ENCODE results near the gene ZDHHC11.
"Not testable (repeated sequence)": the region's sequence is repeated elsewhere in the genome, so short reads cannot be mapped to it uniquely, and the experiment has no call there.

Gene ZDHHC11

DNA sequence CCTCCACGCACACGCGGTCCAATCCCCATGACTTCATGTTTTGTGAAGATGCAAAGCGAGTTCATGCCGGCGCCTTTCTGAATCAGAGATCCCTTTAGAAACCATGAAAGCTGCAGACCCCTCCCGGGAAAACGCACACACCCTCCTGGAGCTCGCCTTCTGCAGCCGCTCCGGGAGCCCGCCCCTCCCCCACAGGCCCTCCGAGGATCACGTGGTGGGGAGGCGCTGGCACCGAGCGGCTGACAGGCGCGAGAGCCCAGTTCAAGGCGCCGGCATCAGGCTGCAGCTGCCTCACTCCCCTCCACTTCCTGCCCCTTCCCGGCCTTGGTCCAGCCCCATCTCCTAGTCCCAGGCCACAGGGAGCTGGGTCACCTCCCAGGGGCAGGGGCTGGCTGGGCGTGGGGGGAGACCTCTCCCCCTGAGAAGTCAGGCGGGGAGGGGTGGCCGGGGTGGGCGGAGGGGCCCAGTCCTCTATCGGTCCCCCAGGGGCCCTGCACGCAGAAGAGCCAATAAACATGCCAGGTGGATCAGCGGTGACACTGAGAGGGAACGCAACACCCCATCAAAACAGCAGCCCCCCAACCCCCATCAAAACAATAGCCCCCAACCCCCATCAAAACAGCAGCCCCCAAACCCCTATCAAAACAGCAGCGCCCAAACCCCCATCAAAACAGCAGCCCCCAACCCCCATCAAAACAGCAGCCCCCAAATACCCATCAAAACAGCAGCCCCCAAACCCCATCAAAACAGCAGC is 67.6 kb downstream of the ZDHHC11 start:
- in situ Hi-C loops (cut with HindIII; ENCODE audit: low pct_unique_long_range_greater_than_20kb, low sequenced_read_pairs); DNase-seq (ENCODE audit: low read depth in 1 of 2, low spot score in 1 of 2): not testable (repeated sequence)

GRCh38 chr5:782356-782755 is 68.4 kb downstream of the ZDHHC11 start:
- in situ Hi-C loops (cut with HindIII; ENCODE audit: low pct_unique_long_range_greater_than_20kb, low sequenced_read_pairs); DNase-seq (ENCODE audit: low read depth in 1 of 2, low spot score in 1 of 2): not testable (repeated sequence)

DNA sequence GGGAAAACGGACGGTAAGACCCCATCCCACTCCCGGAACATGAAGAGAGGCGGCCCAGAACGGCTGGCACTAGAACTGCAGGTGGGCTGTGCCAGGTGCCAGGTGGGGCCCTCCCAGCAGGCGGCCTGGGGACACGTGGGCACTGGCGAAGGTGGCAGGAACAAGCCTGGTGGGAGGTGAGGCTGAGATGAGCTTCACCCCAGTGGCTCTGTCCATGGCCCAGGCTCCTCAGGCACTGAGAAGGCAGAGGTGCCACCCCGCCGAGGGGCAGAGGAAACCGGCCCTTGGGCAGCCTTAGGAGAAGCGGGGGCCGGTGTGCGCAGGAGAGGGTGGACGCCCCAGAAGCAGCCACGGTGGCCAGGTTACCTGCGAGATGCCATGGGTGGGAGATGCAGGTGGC is 70.2 kb downstream of the ZDHHC11 start:
- in situ Hi-C loops (cut with HindIII; ENCODE audit: low pct_unique_long_range_greater_than_20kb, low sequenced_read_pairs); DNase-seq (ENCODE audit: low read depth in 1 of 2, low spot score in 1 of 2): not testable (repeated sequence)

DNA sequence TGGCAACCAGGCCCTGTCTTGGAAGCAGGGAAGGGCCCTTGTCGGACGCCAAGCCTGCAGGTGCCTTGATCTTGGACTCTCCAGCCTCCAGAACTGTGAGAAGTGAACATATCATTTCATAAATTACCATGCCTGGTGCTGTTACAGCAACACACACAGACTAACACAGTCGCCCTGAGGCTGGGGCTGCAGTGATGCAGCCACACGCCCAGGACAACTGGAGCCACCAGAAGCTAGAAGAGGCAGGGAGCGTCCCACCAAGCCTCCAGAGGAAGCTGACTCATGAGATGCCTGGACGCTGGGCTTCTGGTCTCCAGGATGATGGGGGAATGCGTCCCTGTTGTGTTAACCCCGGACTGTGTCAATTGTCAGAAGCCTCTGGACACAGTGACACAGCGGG is 71.8 kb downstream of the ZDHHC11 start:
- in situ Hi-C loops (cut with HindIII; ENCODE audit: low pct_unique_long_range_greater_than_20kb, low sequenced_read_pairs); DNase-seq (ENCODE audit: low read depth in 1 of 2, low spot score in 1 of 2): not testable (repeated sequence)

DNA sequence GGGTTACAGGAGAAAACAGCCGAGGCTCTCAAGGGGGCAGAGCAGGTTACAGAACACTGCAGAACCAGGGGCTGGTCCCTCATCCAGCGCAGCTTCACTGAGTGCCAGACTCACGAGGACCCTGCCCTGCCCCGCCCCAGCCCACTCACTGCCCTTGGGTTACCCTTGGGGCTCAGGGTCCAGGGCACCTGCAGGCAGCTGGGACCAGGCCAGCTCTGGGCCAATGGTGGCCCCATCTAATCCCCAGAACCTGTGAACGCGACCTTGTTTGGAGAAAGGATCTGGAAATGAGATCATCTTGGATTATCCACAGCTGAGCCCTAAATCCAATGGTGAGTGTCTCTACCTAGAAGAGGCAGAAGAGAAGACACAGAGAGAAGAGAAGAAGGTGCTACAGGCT is 72.4 kb downstream of the ZDHHC11 start:
- in situ Hi-C loops (cut with HindIII; ENCODE audit: low pct_unique_long_range_greater_than_20kb, low sequenced_read_pairs); DNase-seq (ENCODE audit: low read depth in 1 of 2, low spot score in 1 of 2): not testable (repeated sequence)

GRCh38 chr5:777756-778161 is 73.0 kb downstream of the ZDHHC11 start:
- in situ Hi-C loops (cut with HindIII; ENCODE audit: low pct_unique_long_range_greater_than_20kb, low sequenced_read_pairs): no loop called here
- DNase-seq (ENCODE audit: low read depth in 1 of 2, low spot score in 1 of 2): no peak
- TF ChIP-seq JUND (IDR thresholded peaks at IDR 0.05; ENCODE audit: low read depth): no peak

DNA sequence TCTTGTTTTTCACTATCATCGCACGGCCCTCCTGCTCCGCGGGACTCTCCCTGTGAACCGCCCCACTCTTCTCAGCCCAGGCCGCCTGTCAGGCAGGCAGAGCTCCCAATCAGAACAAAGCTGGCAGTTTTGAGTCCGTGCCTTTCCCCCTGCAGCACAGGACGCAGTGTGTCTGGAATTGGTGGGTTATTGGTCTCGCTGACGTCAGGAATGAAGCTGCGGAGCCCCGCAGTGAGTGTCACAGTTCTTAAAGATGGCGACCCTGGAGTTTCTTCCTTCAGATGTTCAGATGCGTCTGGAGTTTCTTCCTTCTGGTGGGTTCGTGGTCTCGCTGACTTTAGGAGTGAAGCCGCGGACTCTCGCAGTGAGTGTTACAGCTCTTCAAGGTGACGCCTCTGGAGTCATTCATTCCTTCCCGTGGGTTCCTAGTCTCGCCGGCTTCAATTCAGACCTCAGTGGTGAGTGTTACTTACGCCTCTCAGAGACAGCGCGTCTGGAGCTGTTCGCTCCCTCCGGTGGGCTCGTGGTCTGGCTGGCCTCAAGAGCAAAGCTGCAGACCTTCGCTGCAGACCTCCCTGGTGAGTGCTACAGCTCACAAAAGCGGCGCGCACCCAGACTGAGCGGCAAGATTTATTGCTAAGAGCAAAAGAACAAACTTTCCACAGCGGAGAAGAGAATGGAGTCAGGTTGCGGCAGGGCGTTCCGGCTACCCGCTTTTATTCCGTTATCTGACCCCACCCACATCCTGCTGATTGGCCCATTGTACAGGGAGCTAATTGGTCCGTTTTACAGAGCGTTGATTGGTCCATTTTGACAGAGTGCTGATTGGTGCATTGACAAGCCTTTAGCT is 73.7 kb downstream of the ZDHHC11 start:
- TF ChIP-seq JUND (IDR thresholded peaks at IDR 0.05; ENCODE audit: low read depth): no peak
- in situ Hi-C loops (cut with HindIII; ENCODE audit: low pct_unique_long_range_greater_than_20kb, low sequenced_read_pairs): no loop called here
- peak; percentile 52 to 53 for DNase-seq (ENCODE audit: low read depth in 1 of 2, low spot score in 1 of 2)

DNA sequence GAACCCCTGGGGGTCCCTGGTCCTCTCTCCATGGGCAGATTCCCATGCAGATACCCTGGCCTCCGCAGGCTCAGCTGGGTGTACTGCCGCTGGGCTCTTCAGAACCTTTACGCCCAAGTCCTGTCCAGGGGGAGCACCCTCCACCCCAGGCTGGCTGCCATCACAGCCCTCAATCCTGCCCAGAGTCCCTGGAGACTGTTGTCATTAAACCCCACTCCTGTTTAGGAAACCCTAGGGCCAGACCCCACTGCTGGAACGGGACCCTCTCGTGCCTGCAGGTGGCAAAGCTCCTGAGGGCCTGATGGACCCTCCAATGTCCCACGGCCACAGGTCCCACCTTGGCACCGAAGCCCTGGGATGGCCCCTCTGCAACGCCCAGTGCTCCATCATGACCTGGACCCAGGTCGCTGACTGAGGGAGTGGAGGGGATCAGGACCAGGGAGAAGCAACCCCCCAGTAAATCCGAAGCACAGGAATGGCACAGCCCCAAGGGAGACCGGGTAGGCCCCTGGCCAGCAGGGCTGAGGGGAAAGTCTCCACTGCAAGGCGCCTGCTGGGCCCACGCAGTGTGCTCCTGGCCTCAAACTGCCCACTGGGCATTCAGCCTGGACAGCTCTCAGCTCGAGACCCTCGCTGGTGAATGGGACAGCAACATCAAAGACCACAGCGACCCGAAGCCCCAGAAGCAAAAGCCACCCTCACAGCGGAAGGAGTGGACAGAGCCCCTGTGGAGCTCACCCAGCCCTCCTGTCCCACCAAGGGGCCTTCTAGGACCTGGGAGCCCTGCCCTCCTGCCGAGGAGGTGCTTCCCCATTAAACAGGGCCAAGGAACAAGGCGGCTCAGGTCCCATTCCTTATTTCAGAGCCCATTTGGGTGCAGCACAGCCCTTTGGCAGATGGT is 74.6 kb downstream of the ZDHHC11 start:
- no peak for TF ChIP-seq JUND (IDR thresholded peaks at IDR 0.05; ENCODE audit: low read depth)
- in situ Hi-C loops (cut with HindIII; ENCODE audit: low pct_unique_long_range_greater_than_20kb, low sequenced_read_pairs): no loop called here
- peak in 1 of 2 experiments; percentile 60 for DNase-seq (ENCODE audit: low read depth in 1 of 2, low spot score in 1 of 2)

- DNase-seq (ENCODE audit: low read depth in 1 of 2, low spot score in 1 of 2); in situ Hi-C loops (cut with HindIII; ENCODE audit: low pct_unique_long_range_greater_than_20kb, low sequenced_read_pairs): not testable (repeated sequence)
These were observed 75.2 kb downstream of the ZDHHC11 start for GRCh38 chr5:775595-775960.

- in situ Hi-C loops (cut with HindIII; ENCODE audit: low pct_unique_long_range_greater_than_20kb, low sequenced_read_pairs): not testable (repeated sequence)
These were observed 75.8 kb downstream of the ZDHHC11 start for GRCh38 chr5:774854-775505.

DNA sequence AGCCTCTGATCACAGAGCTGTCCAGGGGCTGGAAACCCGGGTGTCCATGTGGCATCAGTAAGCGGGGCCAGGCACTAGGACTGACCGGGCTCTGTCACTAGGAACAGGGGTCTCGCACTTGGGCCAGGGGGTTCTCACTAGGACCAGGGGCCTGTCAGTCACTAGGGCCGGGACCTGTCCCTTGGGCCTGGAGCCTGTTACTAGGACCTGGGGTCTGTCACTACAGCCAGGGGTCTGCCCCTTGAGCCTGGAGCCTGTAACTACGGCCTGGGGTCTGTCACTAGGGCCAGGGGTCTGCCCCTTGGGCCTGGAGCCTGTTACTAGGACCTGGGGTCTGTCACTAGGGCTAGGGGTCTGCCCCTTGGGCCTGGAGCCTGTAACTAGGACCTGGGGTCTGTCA is 76.5 kb downstream of the ZDHHC11 start:
- in situ Hi-C loops (cut with HindIII; ENCODE audit: low pct_unique_long_range_greater_than_20kb, low sequenced_read_pairs); DNase-seq (ENCODE audit: low read depth in 1 of 2, low spot score in 1 of 2): not testable (repeated sequence)

More at GRCh38 chr5:774854-775505, 75.8 kb downstream of the ZDHHC11 start:
- DNase-seq (ENCODE audit: low read depth in 1 of 2, low spot score in 1 of 2): peak in 1 of 2 experiments; percentile 58

- in situ Hi-C loops (cut with HindIII; ENCODE audit: low pct_unique_long_range_greater_than_20kb, low sequenced_read_pairs): no loop called here
- no peak for TF ChIP-seq JUND (IDR thresholded peaks at IDR 0.05; ENCODE audit: low read depth)
These were observed 77.1 kb downstream of the ZDHHC11 start for GRCh38 chr5:773517-774264.

DNA sequence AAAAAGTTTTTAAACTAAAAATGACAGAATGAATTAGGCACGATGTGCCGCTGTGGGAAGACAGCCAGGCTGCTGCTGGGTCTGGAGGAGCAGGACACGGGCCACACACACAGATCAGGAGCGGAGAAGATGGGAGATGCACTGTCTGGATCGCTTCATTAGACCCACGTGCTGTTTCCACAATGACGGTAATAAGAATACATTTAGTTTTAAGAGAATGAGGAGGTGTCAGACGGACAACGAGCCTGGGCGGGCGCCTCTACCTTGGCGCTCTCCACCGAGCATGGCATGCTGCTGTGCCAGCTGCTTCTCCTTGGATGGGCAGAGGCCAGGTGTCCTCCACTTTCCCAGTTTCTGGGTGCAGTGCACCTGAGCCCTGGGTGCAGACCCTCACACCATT is 77.9 kb downstream of the ZDHHC11 start:
- DNase-seq (ENCODE audit: low read depth in 1 of 2, low spot score in 1 of 2); in situ Hi-C loops (cut with HindIII; ENCODE audit: low pct_unique_long_range_greater_than_20kb, low sequenced_read_pairs): not testable (repeated sequence)

More at GRCh38 chr5:773517-774264, 77.1 kb downstream of the ZDHHC11 start:
- peak in 1 of 2 experiments; percentile 48 for DNase-seq (ENCODE audit: low read depth in 1 of 2, low spot score in 1 of 2)

GRCh38 chr5:772547-772890 is 78.3 kb downstream of the ZDHHC11 start:
- DNase-seq (ENCODE audit: low read depth in 1 of 2, low spot score in 1 of 2); in situ Hi-C loops (cut with HindIII; ENCODE audit: low pct_unique_long_range_greater_than_20kb, low sequenced_read_pairs): not testable (repeated sequence)

DNA sequence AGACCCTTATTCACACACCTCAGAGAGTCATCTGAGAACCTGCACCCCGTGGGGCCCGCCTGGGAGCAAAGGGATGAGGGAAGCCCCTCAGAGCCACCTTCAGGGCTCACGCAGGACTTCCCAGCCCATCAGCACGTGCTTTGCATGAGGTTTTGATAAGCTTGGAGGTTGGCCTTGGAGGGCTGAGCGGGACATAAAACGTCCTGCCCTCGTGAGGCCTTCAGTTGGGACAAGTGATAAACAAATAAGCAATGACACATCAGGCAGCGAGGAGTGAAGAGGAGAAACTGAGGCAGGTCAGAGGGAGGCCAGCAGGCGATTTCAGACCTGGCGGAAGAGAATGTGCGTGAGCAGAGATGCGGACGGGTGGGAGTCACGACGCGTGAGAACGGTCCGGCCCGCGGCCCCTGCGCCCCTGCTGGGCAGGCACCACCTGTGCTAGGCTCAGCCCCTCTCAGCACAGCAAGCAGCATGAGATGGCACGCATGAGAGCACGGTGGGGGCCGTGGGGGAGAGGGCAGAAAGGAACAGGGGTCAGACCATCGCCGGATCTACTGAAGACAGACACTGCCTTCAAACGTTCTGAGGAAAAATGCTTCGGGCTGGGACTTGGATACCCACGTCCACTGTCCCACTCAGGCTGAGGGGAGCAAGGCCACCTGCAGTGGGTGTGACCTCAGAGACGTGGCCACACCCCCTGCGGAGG is 78.8 kb downstream of the ZDHHC11 start:
- DNase-seq (ENCODE audit: low read depth in 1 of 2, low spot score in 1 of 2); in situ Hi-C loops (cut with HindIII; ENCODE audit: low pct_unique_long_range_greater_than_20kb, low sequenced_read_pairs): not testable (repeated sequence)

All from T47D (cell line).